GM12872 (cell line): ENCODE results near the gene OR56A5.

Source experiments
- TF ChIP-seq, protein P1 (sequence below): IDR thresholded peaks from 3 replicates; pipeline ENCODE4 v1.5.1; 2011; ENCODE audit warnings: low read depth, mild to moderate bottlenecking, low read length, moderate library complexity; ENCODE audit not compliant: insufficient read depth

OR56A5 gene

DNA sequence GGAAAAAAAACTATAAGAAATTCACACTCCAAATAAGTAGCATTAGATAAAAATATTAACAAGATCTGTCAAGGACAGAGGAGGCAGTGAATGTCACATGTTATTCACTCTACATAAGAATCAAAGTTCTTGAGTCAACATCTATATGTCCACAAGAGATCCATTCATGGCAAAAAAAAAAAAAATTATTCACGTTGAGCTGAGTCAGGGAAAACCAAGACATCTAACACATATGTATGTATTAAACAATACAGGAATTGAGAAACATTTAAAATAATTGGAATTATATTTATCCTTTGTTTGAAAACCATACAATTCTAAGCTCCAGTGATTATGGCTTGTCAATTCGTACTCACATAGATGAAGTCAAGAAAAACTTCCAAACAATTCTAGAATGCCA is 1.3 kb downstream of the OR56A5 start:
- TF ChIP-seq, protein P1, sequence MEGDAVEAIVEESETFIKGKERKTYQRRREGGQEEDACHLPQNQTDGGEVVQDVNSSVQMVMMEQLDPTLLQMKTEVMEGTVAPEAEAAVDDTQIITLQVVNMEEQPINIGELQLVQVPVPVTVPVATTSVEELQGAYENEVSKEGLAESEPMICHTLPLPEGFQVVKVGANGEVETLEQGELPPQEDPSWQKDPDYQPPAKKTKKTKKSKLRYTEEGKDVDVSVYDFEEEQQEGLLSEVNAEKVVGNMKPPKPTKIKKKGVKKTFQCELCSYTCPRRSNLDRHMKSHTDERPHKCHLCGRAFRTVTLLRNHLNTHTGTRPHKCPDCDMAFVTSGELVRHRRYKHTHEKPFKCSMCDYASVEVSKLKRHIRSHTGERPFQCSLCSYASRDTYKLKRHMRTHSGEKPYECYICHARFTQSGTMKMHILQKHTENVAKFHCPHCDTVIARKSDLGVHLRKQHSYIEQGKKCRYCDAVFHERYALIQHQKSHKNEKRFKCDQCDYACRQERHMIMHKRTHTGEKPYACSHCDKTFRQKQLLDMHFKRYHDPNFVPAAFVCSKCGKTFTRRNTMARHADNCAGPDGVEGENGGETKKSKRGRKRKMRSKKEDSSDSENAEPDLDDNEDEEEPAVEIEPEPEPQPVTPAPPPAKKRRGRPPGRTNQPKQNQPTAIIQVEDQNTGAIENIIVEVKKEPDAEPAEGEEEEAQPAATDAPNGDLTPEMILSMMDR: no peak

DNA sequence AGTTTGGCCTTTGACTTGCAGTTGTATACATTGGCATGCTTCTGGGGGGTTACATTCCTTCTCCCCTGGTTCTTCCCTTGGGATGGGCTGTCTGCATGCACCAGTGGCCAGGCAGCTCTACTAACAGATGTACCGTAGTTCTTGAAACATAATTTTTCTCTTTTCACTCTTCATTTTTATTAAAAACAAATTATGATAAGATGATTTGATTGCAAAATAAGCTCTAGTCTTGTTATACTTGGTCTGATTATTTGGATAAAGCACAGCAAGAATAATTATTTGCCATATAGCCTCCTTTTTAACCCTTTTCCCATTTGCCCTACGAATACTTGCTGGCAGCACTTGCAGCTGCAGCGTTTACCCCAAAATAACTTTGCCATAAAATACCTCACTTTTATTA is 12.7 kb downstream of the OR56A5 start:
- TF ChIP-seq, protein P1: no peak

DNA sequence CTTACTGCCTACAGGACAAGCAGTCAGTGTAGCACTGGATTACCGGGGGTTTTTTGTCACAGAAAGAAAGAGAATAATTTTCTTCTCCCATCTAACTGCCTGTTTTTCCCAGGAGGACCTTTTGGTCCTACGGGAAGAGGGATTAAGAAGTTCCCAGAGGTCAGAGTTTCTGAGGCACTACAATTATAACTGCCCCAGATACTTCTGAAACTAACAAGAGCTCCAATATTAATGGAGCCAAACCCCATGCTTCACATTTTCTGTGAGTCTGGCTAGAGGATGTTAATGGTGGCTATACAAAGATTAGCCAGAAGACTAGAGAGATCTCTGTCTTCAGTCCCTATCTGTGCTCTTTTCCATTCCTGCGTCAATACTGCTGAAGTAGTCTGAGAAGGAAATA is 26.3 kb downstream of the OR56A5 start, which contains the start of gene OR56A3:
Gene OR56A3 (plus strand): TSS at position 301 of the 400 bp plus-strand sequence. CDS start 5,096 bp downstream, outside the sequence.
- TF ChIP-seq, protein P1: no peak

DNA sequence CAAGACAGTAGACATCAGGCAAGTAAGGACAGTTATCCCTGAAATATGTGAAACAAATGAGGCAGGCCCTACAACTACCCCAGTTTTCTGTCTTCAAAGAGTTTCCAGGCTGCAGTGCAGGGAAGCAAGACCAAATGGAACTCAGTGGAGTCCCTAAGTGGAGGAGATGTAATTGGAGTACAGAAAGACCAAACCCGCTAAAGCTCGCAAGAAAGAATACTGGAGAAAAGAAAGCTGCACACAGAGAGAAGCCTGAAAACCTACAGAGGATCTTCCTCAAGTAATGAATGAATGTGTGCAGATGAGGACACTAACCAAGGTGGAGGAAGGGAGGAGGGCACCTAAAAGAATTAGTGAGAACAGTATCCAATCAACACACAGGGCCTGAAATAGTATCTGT is 27.5 kb downstream of the OR56A5 start:
- TF ChIP-seq, protein P1: no peak

DNA sequence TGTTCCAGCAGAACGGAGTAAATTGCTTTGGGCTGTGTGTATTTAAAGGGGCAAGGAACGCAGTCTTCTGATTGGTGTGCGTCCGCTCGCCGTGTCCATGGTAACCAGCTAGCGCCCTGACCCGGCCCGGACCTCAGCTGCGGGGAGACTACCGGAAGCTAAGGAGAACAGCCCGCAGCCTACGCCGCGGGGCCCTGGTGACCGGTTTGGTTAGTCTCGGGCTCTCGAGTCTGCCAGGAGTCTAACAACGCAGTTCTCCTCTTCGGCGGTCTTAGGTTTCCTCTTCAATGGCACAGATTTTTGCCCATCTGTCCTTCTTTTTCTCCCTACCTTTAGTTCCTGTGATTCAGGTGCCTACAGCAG is 29.7 kb downstream of the OR56A5 start:
- TF ChIP-seq, protein P1: no peak

DNA sequence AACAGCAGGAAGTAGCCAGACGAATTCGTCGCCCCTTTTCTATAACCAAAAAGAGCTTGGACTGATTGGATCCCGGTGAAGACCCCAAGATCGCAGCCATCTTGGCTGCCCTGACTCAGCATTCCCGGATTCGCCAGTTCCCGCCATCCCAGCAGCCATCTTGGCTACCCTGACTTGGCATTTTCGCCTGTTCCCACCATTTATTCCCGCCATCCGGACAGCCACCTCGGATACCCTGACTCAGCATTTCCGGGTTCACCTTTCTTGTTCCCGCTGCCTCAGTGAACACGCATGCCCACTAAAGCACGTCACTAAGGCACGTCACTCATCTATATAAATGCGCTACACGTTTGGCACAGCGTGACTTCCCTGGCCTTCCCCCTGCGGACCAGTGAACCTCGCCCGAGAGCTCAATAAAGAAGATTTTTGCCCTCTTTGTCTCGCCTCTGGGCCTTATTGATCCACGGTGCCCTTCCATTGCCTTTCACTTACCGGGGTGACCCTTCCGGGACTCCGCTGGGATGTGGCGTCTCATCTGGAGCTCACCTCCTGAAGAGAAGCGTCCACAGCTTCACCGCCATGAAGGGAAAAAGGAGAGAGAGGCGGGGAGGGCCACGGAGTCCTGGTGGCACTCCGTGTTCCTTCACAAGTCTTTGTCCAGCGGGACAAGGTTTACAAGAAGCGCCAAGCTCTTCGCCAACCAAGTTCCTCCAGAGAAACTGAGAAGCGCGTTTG is 30.3 kb downstream of the OR56A5 start:
- TF ChIP-seq, protein P1: no peak

DNA sequence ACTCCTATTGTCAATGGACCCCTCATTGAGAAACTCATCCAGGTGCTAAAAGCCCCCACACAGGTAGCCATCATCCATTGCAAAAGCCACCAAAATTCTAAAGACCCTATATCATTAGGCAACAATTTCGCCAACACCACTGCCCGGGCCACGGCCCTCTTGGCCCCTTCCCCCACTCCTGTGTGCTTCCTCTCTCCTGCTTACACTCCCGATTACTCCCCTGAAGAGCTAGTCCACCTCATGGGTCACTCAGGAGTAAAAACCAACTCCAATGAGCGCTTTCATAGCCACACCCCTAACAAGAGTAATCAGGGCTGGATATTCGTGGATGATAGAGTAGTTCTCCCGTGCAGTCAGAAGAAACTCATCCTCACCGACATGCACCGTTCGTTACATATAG is 35.2 kb downstream of the OR56A5 start:
- TF ChIP-seq, protein P1: no peak
